ENCODE measurements around the gene GALK2.
A peak's percentile ranks its signal among the peaks of the same experiment; 100 is the strongest.
"Not testable (repeated sequence)": the region's sequence is repeated elsewhere in the genome, so short reads cannot be mapped to it uniquely, and the experiment has no call there.

The GALK2 gene

GRCh38 chr15:49225572-49226281 is 55.7 kb downstream of the GALK2 start:
- peak; percentile 90 for DNase-seq

DNA sequence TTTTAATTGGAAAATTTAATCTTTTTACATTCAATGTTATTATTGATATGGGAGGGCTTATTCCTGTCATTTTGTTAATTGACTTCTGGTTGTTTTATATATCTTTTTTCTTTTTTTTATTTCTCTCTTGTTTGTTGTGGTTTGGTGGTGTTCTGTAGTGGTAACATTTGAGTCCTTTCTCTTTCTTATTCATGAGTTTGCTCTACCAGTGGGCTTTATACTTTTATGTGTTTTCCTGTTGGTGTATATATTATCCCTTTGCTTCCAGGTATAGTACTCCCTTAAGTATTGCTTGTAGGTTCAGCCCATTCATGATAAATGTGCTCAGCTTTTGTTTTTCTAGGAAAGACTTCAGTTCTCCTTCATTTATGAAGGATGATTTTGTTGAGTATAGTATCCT is 57.6 kb downstream of the GALK2 start:
- DNase-seq, result no peak

DNA sequence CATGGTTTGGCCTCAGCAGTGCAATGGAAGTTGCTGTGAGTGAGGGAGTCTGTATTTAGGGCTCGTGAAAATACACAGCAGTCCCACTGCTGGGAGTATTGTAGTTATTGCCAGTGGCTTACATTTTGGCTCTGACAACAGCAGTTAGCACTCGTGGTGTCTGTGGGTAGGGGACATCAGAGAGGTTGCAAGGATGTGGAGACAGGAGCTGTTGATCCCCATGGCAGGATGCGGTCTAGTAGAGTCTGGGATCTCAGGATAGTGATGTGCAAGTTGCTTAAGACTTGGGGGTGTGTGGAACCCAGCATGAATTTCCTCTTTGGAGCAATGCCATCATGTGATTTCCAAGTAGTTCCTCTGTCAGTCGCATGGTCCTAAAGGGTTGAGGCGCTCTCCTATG is 59.9 kb downstream of the GALK2 start:
- DNase-seq, result no peak

- DNase-seq, result peak; percentile 29
These were observed 62.3 kb downstream of the GALK2 start for GRCh38 chr15:49232236-49232806.

- peak; percentile 86 for DNase-seq
These were observed 65.5 kb downstream of the GALK2 start for GRCh38 chr15:49235446-49236124.

DNA sequence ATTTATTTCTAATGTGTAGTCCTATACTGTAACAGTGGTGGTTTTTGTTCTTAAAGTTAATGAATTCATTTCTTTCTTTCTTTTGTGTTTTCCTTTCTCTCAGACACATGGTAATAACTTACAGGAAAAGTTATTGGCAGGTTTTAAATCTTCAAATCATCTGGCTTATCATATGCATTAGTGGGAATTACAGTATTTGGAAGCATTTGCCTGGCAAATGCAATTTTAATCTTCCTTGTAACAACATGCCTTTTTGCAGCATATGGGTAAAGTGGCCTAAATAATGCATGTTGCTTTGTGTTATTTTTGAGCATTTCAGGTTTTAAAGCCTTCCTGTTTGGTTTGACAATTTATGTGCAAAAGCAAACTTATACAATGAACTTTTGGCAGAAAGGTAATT is 66.8 kb downstream of the GALK2 start:
- DNase-seq, result no peak

GRCh38 chr15:49238342-49238741 is 68.3 kb downstream of the GALK2 start:
- no peak for DNase-seq

DNA sequence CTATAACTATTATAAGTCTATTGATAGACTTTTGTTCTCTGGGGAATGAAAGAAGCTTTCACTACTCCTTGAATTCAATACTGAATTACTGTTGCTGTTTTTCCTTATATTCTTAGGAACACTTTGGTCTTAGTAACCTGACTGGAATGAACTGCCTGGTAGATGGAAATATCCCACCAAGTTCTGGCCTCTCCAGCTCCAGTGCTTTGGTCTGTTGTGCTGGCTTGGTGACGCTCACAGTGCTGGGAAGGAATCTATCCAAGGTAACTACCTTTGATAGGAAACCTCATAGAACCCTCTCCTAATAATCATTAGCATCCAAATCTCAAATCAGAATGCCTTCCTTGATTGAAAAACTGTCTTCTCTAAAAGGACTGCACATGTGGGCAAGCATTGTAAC is 69.1 kb downstream of the GALK2 start:
- DNase-seq, result no peak

GRCh38 chr15:49242820-49243219 is 72.8 kb downstream of the GALK2 start:
- peak; percentile 60 for DNase-seq

- DNase-seq, result no peak
These were observed 77.6 kb downstream of the GALK2 start for GRCh38 chr15:49247556-49248110.

DNA sequence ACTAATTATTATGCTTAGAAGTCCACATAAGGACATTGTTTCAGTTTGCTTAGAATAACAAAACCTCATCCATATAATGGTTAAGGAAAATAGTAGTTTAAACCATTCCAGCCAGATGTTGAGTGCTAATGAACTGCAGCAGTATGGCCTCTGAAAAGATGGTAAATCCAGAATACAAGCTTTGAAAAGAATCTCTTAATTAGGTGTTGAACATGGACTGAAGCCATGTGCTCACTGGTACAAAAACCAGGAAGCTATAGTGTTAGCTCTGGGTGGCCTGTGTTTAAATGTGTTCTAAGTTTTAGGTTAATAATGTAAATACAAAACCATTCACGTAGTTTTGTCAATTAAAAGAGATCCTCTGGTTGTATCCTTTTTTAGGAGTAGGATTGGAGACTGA is 78.2 kb downstream of the GALK2 start:
- DNase-seq, result no peak

GRCh38 chr15:49255966-49256759 is 86.1 kb downstream of the GALK2 start:
- DNase-seq, result no peak

DNA sequence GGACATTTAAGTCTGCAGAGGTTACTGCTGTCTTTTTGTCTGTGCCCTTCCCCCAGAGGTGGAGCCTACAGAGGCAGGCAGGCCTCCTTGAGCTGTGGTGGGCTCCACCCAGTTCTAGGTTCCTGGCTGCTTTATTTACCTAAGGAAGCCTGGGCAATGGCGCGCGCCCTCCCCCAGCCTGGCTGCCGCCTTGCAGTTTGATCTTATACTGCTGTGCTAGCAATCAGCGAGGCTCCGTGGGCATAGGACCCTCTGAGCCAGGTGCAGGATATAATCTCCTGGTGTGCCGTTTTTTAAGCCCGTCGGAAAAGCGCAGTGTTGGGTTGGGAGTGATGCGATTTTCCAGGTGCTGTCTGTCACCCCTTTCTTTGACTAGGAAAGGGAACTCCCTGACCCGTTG is 95.1 kb downstream of the GALK2 start:
- DNase-seq, result not testable (repeated sequence)

GRCh38 chr15:49265911-49266310 is 95.9 kb downstream of the GALK2 start:
- DNase-seq, result no peak

DNA sequence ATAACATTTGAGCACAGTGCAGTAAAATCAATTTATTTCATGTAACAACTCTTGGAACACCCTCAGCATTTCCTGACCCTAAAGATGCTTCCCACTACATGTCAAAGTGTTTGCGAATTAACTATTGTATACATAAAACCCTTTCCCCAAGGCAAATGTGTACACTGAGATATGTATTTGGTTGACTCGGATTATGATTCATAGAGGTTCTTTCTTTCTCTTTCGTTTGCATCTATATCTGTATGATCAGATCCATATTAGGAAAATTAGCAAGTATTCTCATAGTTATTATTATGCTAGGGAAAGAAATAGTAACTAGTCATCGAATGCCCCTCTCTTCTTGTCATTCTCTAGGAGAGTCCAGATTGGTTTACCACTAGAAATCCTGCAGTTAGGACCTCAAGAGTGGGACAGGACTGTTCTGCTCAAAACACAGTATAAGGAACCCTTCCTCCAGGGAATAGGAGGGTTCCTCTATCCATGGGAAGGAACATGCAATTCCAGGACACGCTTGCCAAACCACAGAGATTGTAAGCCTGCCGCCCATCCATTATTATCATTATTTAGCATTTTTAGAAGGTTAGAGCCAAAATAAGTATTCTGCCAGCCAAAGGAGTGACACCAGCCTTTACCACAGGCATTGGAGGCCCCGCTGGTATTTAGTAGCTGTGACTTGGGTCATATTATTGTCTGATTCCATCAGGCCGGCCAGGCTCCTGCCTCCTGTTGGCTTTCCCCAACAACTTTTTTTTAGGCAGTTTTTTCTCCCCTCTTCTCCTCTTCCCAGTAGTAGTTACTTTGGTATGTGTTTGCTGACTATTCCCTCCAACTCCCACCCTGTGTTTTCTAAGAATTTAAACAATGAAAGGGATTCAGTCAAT is 100.7 kb downstream of the GALK2 start:
- DNase-seq, result peak; percentile 19

DNA sequence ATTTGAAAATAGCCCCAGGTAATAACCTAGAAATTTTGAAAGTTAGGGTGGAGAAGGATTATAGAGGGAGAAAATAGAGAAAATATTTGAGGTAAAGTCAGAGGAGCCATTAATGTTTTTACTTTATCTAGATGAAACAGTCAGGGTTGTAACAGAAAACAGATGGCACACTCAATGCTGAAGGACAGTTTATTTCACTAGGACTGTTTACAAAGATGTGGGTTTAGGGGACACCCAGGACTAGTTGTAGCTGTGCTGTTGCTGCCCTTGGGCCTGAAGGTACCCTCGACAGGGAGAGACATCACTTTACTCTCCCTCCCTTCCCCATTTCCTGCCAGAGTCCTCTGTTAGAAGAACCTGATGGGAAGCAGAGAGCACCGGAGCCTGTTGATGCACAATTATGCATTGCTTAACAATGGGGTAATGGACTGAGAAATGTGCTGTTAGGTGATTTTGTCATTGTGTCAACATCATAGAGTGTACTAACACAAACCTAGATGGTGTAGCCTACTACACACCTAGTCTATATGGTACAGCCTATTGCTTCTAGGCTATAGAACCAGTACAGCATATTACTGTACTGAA is 103.8 kb downstream of the GALK2 start:
- no peak for DNase-seq

DNA sequence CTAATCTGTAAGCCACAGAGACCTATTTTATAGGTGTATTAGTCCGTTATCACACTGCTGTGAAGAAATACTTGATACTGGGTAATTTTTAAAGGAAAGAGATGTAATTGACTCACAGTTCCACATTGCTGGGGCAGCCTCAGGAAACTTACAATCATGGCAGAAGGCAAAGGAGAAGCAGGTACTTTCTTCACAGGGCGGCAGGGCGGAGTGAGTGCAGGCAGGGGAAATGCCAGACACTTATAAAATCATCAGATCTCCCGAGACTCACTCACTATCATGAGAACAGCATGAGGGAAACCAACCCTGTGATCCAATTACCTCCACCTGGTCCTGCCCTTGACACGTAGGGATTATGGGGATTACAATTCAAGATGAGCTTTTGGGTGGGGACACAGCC is 108.7 kb downstream of the GALK2 start:
- no peak for DNase-seq

GRCh38 chr15:49279521-49280456 is 109.7 kb downstream of the GALK2 start:
- DNase-seq, result no peak

DNA sequence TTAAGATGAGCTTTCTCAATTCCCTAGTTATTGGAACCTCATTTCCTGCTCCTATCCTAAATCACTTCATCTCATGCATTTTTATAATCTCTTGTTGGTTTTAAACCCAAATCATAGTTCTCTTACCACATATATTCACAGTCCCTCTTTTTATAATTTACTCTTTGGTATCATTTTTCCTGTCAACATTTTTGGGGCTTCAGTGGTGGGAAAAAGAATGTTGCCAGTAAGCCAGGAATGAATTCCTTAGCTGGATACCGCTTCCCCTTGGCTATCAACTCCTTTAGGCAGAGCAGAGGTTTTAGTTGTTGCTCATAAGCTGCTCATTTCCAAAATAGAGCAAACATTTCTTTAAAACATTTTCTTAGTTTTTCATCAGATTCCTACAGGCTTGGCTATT is 112.3 kb downstream of the GALK2 start:
- no peak for DNase-seq

GRCh38 chr15:49286649-49287404 is 116.8 kb downstream of the GALK2 start:
- DNase-seq, result no peak

Measured in OCI-M1 (cell line).